KG1 (cell line): Measurements from ENCODE around the gene DNAH14.
"Not testable (repeated sequence)": the region's sequence is repeated elsewhere in the genome, so short reads cannot be mapped to it uniquely, and the experiment has no call there.

Source experiments
- DNase-seq: peaks from one replicate; lab custom pipeline; 2025; lab: John Stamatoyannopoulos, UW

Gene DNAH14

DNA sequence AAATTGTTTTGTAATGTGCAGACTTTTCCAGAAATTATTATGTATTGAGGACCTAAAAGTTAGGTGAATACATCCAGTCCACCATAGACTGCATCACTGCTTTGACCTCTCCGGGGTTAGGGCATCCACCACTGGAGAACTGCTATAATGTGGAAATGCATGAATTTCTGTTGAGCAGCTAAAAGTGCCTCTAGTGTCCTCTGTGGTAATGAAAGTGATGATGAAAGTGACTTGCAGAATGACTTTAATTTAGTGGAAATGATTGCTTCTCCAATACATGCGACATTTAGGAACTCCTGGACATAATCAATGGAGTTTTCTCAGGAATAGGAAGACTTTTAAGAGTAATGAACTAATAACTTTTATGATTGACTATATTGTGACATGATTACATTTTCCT is 327.6 kb downstream of the DNAH14 start:
- no peak for DNase-seq

DNA sequence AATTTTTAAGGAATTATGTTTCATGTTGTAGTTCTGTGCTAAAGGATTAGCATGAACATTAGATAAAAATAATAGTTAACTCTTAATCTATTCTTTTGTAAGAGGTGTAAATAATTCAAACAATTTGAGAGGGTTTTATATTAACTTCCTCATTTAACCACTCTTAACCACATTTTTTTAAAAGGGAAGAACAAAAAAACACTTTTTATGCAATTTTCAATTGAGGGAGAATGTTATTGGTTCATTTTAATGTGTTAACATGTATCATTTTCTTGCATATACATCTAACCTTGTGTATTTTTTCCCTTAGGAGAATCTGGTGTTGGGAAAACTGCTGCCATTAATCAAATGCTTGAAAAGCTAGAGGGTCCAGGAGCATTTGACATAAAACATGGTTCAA is 329.3 kb downstream of the DNAH14 start:
- DNase-seq, result no peak

DNA sequence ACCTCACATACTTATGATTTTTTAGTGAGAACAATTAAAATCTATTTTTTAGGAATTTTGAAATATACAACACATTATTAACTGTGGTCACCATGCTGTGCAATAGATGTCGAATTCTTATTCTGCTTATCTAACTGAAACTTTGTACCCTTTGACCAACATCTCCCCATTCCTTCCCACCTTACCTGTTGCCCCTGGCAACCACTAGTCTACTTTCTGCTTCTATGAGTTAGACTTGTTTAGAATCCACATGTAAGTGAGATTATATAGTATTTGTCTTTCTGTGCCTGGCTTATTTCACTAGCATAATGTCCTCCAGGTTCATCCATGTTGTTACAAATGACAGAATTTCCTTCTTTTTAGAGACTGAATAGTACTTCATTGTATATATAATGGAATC is 330.1 kb downstream of the DNAH14 start:
- DNase-seq, result no peak

DNA sequence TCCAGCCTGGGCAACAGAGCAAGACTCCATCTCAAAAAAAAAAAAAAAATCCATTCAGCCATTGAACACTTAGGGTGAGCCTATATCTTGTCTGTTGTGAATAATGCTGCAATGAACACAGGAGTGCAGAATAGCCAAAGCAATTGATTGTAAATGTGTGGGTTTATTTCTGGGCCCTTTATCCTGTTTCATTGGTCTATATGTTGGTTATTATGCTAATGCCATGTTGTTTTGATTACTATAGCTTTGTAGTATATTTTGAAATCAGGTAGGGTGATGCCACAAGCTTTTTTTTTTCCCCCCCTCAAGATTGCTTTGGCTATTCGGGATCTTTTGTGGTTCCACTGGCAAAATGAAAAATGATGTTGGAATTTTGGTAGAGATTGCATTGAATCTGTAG is 330.8 kb downstream of the DNAH14 start:
- no peak for DNase-seq

DNA sequence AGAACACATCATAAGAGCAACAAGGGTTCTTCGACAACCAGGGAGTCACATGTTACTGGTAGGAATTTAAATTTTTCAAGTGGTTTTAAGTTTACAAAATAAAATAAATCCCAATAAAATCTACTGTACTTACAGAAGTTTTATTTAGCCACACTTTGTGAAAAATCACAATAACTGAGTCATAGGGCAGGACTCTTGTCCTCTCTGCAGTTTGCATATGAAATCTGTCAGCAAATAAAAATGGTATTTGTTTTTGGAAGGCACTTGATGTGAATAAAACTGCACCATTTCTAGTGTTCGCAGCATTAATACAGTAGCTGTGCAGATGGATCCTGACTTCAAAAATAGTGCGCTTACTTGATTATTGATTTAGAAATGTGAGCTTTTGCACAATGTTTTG is 348.0 kb downstream of the DNAH14 start:
- DNase-seq, result no peak

- DNase-seq, result no peak
Observed at GRCh38 chr1:225280563-225280962, 351.1 kb downstream of the DNAH14 start.

DNA sequence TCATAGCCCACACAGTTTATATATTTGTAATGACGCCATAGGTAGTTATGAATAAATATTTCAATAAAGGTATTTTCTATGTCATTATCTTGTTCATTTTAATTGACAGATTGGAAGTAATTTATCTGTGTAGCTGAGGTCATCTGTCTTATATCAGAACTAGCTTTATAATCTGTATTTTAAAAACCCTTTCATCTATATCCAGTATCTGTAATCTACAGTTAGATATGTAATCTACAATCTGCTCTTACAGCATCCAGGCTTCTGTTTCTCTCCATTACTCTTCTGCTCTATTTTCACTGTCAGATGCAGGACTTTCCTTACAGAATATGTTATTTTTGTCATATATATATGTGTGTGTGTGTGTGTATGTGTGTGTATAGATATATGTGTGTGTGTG is 360.8 kb downstream of the DNAH14 start:
- no peak for DNase-seq

DNA sequence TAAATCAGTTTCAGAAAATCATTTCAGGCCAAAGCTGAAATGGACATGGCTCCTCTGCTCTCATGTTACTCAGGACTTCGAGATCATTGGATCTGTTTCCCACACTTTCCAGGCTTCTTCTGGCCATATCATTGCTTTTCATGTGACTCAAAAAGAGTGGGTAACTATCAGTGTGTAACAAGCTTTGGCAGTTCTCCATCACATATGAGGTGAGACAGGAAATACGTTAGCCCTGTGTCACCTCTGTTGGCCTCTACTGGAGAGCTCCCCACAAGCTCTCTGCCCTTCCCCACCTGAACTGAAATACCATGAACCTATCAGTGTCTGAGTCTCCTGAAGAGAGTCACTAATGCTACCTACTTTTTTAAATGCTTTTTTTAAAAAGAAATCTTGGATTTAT is 370.1 kb downstream of the DNAH14 start:
- no peak for DNase-seq

DNA sequence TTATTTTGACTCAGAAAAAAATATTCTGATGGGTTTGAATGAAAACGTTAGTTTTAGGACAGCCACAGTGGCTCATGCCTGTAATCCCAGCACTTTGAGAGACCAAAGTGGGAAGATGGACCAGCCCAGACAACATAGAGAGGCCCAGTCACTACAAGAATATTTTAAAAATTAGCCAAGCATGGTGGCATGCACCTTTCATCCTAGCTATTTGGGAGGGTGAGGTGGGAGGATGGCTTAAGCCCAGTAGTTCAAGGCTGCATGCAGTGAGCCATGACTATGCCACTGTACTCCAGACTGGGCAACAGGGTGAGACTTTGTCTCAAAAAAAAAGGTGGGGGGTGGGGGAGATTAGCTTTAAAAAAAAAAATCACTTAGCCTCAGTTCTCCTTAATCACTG is 370.9 kb downstream of the DNAH14 start:
- DNase-seq, result no peak

DNA sequence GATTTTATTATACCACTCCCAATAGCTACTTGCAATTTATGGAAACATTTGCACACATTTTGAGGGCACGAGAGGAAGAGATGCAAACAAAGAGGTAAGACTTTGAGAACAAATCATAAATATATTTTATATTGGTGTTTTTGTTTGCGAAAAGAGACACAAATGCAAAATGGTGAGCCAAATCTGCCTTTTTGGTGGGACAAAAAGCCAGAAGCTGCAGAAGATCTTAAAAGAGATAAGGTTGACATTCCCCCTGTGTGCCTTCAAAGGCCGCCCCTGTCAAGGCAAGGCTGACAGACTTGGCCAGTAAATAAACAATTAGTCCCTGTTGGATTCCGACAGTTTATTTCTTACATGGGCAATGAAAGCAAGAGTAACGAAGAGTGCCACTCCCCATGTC is 375.5 kb downstream of the DNAH14 start:
- DNase-seq, result no peak

- not testable (repeated sequence) for DNase-seq
Observed at GRCh38 chr1:225310544-225310943, 381.1 kb downstream of the DNAH14 start.

- peak; percentile 11 for DNase-seq
Observed at GRCh38 chr1:225318706-225319575, 389.5 kb downstream of the DNAH14 start.

- DNase-seq, result no peak
Observed at GRCh38 chr1:225319871-225320270, 390.4 kb downstream of the DNAH14 start.

DNA sequence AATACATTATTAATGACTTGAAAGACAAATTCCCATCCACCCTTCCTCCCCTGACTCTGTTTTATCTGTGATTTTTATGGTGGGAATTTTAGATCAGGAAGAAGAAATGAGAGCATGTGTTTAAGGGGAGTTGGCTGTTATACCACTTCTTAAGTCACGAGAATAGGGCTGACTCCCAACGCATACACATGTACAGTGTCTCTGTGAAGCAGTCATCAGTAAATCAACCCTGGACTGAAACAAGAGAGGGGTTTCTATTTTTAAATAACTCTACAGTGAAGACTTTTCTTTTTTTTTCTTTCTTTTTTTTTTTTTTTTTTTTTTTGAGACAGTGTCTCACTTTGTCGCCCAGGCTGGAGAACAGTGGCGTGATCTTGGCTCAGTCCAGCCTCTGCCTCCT is 392.3 kb downstream of the DNAH14 start:
- DNase-seq, result no peak

DNA sequence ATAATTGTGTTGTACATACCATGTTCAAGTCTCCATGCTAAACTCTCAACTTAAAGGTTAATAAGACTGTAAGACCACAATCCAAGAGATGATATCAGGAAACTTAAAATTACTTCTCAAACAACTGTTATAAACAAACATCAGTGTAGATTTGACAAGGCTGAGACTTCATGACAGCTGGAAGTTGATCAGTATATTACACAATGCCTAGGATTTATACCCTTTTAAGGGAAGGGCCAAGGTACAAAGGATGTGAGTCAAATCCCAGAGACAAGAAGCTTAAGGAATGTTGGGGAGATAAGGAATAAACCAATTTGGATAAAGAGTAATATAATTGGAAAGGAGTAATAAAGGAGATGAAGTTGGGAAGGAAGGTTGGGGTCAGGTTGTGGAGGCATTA is 399.6 kb downstream of the DNAH14 start:
- no peak for DNase-seq

GRCh38 chr1:225329996-225330395 is 400.5 kb downstream of the DNAH14 start:
- DNase-seq, result not testable (repeated sequence)

DNA sequence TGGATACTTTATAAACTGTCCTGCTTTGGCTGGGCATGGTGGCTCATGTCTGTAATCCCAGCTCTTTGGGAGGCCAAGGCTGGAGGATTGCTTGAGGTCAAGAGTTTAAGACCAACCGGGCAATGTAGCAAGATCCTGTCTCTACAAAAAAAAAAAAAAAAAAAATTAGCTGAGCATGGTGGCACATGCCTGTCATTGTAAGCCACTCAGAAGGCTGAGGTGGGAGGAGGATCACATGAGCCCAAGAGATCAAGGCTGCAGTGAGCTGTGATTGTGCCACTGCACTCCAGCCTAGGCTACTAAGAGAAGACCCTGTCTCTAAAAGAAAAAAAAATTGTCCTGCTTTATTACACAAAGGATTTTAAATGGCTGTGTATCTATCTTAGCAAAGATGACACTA is 403.2 kb downstream of the DNAH14 start:
- no peak for DNase-seq

DNA sequence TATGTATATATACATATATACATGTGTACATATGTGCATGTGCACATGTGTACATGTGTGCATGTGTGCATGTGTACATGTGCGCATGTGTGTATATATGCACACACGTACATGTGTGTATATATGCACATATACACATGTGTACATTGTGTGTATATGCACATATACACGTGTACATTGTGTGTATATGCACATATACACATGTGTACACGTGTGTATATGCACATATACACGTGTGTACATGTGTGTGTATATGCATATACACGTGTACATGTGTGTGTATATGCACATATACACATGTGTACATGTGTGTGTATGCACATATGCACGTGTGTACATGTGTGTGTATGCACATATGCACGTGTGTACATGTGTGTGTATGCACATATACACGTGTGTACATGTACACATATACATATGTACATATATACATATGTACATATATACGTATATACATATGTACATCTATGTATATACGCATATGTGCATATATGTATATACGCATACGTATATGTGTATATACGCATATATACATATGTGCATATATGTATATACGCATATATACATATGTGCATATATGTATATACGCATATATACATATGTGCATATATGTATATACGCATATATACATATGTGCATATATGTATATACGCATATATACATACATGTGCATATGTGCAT is 405.8 kb downstream of the DNAH14 start:
- DNase-seq, result not testable (repeated sequence)

GRCh38 chr1:225338545-225338944 is 409.1 kb downstream of the DNAH14 start:
- DNase-seq, result no peak

- DNase-seq, result no peak
Observed at GRCh38 chr1:225341642-225342041, 412.2 kb downstream of the DNAH14 start.

- no peak for DNase-seq
Observed at GRCh38 chr1:225342695-225343094, 413.2 kb downstream of the DNAH14 start.

- DNase-seq, result no peak
Observed at GRCh38 chr1:225343618-225344017, 414.1 kb downstream of the DNAH14 start.

- no peak for DNase-seq
Observed at GRCh38 chr1:225347123-225347683, 417.7 kb downstream of the DNAH14 start.
